Calu3 (cell line): ENCODE results near the gene DAB1. TPM values are rescaled to one million over a fixed set of nuclear protein-coding genes. Genes with fewer than 3 reads are reported as not detected.
A peak's percentile ranks its signal among the peaks of the same experiment; 100 is the strongest.

Experiments
- BruUV-seq: library from RNA; stranded (reverse); fragments of 400-500 nt; replicated peaks from 2 replicates; lab custom pipeline; 2021; lab: Mats Ljungman, UMichigan
- CTCF ChIA-PET: fragments of 300-600 bp; sonication (Branson Sonifier 250); formaldehyde crosslinking; loops from one replicate; lab custom pipeline; 2022; ENCODE audit warnings: antibody characterized with exemption; lab: Charles Lee
- DNase-seq: peaks from one replicate; pipeline ENCODE4 v3.0.0; 2022
- H3K27ac Mint-ChIP-seq: one replicate; pipeline ENCODE4 v1.8.0; 2022; ENCODE audit warnings: mixed read lengths; ENCODE audit not compliant: unreplicated experiment
- H3K27me3 Mint-ChIP-seq: one replicate; pipeline ENCODE4 v1.8.0; 2022; ENCODE audit warnings: mixed read lengths; ENCODE audit not compliant: unreplicated experiment
- H3K36me3 Mint-ChIP-seq: one replicate; pipeline ENCODE4 v1.8.0; 2022; ENCODE audit warnings: mild to moderate bottlenecking, moderate library complexity, mixed read lengths; ENCODE audit not compliant: insufficient read depth, unreplicated experiment
- H3K4me1 Mint-ChIP-seq: one replicate; pipeline ENCODE4 v1.8.0; 2022; ENCODE audit warnings: mild to moderate bottlenecking, low read depth, mixed read lengths; ENCODE audit not compliant: unreplicated experiment
- H3K4me3 Mint-ChIP-seq: one replicate; pipeline ENCODE4 v1.8.0; 2022; ENCODE audit warnings: mild to moderate bottlenecking, low read depth, moderate library complexity, mixed read lengths; ENCODE audit not compliant: unreplicated experiment
- H3K9me3 Mint-ChIP-seq: one replicate; pipeline ENCODE4 v1.8.0; 2022; ENCODE audit warnings: low read depth, mixed read lengths; ENCODE audit not compliant: unreplicated experiment
- intact Hi-C: fragments of 100-400 bp; cut with micrococcal nuclease; formaldehyde crosslinking; loops from one replicate; pipeline ENCODE4 v1.10.0; 2022; ENCODE audit not compliant: unreplicated experiment
- total RNA-seq: library from RNA; stranded (reverse); gene quantifications from 2 replicates; pipeline ENCODE4 v1.2.3, GENCODE V29; 2022
- TF ChIP-seq, protein P1 (sequence below): fragments of 200-600 bp; IDR thresholded peaks from one replicate; pipeline ENCODE4 v1.8.0; 2022; ENCODE audit warnings: antibody characterized with exemption; ENCODE audit not compliant: unreplicated experiment

Gene DAB1
- total RNA-seq, 1 experiment from 2014 or later, result not detected

DNA sequence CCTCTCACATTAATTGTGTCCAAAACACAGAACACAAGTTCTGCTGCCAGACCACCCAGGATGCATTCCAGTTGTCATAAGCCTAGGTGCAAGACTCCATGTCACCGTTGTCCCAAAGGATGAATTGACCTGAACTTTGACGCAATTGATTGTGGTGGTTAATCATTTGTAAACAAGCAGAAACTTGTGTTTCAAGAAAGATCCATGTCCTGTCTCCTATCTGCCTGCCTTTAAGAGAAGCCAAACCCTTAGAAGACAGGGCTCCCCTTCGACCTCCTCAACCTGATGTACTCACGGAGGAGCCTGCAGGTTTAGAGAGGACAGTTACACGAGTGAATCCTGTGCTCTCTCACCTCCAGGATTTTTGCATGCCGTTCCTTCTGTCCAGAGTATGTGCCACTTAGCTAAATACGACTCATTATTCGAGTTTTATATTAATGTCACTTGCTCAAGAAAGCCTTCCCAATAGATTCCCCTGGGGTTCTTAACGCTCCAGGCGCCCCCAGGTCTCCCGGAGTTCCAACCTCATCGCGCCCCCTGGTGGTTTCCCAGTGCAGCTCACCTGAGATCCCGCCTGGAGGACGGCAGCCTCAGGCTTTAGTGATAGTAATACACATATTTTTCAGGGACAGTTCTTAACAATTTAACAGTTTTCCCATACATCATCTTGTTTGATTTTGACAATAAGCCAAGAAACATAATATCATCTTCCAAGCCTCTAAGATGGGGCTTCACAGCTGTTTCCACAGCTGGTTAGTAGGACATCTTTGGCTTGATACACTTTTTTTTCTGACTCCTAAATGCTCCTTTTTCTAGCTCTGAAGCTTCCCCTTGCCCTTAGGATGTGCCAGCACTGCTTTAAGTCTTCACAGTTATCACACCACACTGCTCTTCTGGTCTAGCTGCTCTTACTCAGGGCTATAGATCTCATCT is 455.7 kb downstream of the DAB1 start:
- Mint-ChIP-seq H3K36me3 (no peaks in the 10 kb centered on the region), H3K4me1 (no peaks in the 10 kb centered on the region), H3K27ac (no peak overlapping the region), H3K27me3 (no peaks in the 10 kb centered on the region), H3K4me3 (no peak overlapping the region), H3K9me3 (peaks cover 9% of the 10 kb centered on the region)
- BruUV-seq, result no TSS peak
- DNase-seq, result peak; percentile 41
- TF ChIP-seq, protein P1, sequence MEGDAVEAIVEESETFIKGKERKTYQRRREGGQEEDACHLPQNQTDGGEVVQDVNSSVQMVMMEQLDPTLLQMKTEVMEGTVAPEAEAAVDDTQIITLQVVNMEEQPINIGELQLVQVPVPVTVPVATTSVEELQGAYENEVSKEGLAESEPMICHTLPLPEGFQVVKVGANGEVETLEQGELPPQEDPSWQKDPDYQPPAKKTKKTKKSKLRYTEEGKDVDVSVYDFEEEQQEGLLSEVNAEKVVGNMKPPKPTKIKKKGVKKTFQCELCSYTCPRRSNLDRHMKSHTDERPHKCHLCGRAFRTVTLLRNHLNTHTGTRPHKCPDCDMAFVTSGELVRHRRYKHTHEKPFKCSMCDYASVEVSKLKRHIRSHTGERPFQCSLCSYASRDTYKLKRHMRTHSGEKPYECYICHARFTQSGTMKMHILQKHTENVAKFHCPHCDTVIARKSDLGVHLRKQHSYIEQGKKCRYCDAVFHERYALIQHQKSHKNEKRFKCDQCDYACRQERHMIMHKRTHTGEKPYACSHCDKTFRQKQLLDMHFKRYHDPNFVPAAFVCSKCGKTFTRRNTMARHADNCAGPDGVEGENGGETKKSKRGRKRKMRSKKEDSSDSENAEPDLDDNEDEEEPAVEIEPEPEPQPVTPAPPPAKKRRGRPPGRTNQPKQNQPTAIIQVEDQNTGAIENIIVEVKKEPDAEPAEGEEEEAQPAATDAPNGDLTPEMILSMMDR, result peak; percentile 42
- CTCF ChIA-PET, result interaction anchor here (0.6 kb wide), 1 partner anchor 1101 kb away, joined by 3 read pairs; no protein-coding TSS in a partner anchor
- intact Hi-C loops, result loop anchor here (2.0 kb wide), 1 partner anchor 135 kb away; no protein-coding TSS in a partner anchor

DNA sequence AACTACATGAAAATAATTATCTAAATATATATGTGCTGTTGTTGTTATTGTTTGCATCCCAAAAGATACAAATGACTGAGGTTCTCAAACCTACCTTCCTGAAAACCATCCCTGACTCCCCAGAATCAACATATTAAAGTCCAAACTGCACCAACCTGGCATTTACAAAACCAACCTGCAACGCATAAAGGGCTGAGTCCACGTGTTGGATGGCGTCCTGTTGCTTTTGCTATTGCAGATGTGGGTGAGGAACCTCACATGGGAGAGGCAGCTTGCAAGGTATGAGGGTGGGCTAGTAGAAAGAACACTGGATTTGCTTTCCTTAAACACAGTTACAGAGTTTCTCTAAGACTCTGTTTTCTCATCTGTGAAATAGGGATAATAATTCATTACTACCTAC is 456.5 kb downstream of the DAB1 start:
- intact Hi-C loops, result no loop called here
- H3K4me1 Mint-ChIP-seq, result no peaks in the 10 kb centered on the region
- no peak overlapping the region for H3K27ac Mint-ChIP-seq
- no peaks in the 10 kb centered on the region for H3K27me3 Mint-ChIP-seq
- CTCF ChIA-PET, result no interaction called here
- TF ChIP-seq, protein P1, result no peak
- no TSS peak for BruUV-seq
- DNase-seq, result no peak
- peaks cover 9% of the 10 kb centered on the region for H3K9me3 Mint-ChIP-seq
- H3K36me3 Mint-ChIP-seq, result no peaks in the 10 kb centered on the region
- no peak overlapping the region for H3K4me3 Mint-ChIP-seq

- intact Hi-C loops, result no loop called here
- H3K36me3 Mint-ChIP-seq, result no peaks in the 10 kb centered on the region
- H3K9me3 Mint-ChIP-seq, result peaks cover 9% of the 10 kb centered on the region
- BruUV-seq, result no TSS peak
- CTCF ChIA-PET, result no interaction called here
- no peak overlapping the region for H3K4me3 Mint-ChIP-seq
- no peaks in the 10 kb centered on the region for H3K4me1 Mint-ChIP-seq
- no peak overlapping the region for H3K27ac Mint-ChIP-seq
- H3K27me3 Mint-ChIP-seq, result no peaks in the 10 kb centered on the region
- TF ChIP-seq, protein P1, result no peak
- no peak for DNase-seq
Measured at GRCh38 chr1:56966698-56966999, 457.2 kb downstream of the DAB1 start.

DNA sequence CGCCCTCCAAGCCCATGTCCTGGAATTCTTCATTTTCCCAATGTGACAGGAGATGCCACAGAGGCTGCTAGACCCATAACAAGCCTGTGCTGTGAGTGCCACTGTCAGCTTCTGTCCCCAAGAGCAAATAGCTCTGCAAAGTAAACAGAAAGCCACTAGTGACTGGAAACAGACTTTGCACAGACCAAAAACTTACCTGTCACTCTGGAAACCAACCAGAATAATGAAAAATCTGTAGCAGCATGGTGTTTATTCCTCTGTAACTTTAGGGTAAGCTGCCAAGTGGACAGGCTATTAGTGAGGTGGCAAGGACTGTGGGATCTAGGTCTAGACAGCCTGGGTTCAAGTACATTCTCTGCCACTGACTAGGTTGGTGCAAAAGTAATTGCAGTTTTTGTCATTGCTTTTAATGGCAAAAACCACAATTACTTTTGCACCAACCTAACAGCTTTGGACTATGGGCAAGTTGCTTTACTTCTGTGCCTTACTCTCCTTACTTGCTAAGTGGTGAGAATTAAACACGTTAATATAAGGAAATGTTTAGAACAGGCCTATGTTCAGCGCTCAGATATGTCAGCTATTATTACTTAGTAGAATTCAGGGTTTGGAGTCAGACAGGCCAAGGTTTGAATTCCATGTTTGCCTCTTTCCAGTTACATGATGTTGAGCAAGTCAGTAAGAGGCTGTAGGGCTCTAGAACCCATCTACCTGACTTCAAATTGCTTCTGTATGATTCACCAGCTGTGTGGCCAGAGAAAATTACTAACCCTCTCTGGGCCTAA is 457.8 kb downstream of the DAB1 start, which contains the start of gene C8B:
Gene C8B, minus strand, starts transcription at position 100 of the 782 bp plus-strand sequence. Its CDS starts 67 bp downstream, at position 33.
- no peaks in the 10 kb centered on the region for H3K4me1 Mint-ChIP-seq
- CTCF ChIA-PET, result interaction anchor here (0.5 to 0.6 kb wide), 2 partner anchors 24 to 55 kb away, joined by 3 to 4 read pairs; no protein-coding TSS in a partner anchor
- H3K27ac Mint-ChIP-seq, result no peak within 1 kb of the TSS
- peaks cover 9% of the 10 kb centered on the region for H3K9me3 Mint-ChIP-seq
- H3K36me3 Mint-ChIP-seq, result no peaks in the 10 kb centered on the region
- DNase-seq, result no peak
- no peaks in the 10 kb centered on the region for H3K27me3 Mint-ChIP-seq
- no peak within 1 kb of the TSS for H3K4me3 Mint-ChIP-seq
- TF ChIP-seq, protein P1, result no peak
- BruUV-seq, result no TSS peak
- intact Hi-C loops, result no loop called here
